H9 (cell line): ENCODE results near the gene LMF2. TPM values are rescaled to one million over a fixed set of nuclear protein-coding genes. Genes with fewer than 3 reads are reported as not detected.

Experiments
- DNase-seq: peaks from one replicate; pipeline ENCODE4 v3.0.0-alpha.2; 2017
- H2AFZ ChIP-seq: one replicate; pipeline ENCODE4 v1.6.1; 2013; ENCODE audit warnings: mild to moderate bottlenecking, low read length, control low read depth, moderate library complexity
- H2AK5ac ChIP-seq: 2 replicates; pipeline ENCODE4 v1.6.1; 2013; ENCODE audit warnings: low read length, control low read depth, mixed read lengths; ENCODE audit not compliant: insufficient read length
- H2BK120ac ChIP-seq: one replicate; pipeline ENCODE4 v1.6.1; 2013; ENCODE audit warnings: low read depth, mild to moderate bottlenecking, low read length, control low read depth, inconsistent platforms; ENCODE audit not compliant: poor library complexity, severe bottlenecking
- H2BK12ac ChIP-seq: 2 replicates; pipeline ENCODE4 v1.6.1; 2013; ENCODE audit warnings: low read length, control low read depth, mixed read lengths, low read depth; ENCODE audit not compliant: insufficient read length
- H2BK15ac ChIP-seq: 2 replicates; pipeline ENCODE4 v1.6.1; 2013; ENCODE audit warnings: low read depth, low read length, control low read depth
- H2BK20ac ChIP-seq: one replicate; pipeline ENCODE4 v1.6.1; 2013; ENCODE audit warnings: low read depth, mild to moderate bottlenecking, low read length, control low read depth, inconsistent platforms; ENCODE audit not compliant: poor library complexity, severe bottlenecking
- H2BK5ac ChIP-seq: 2 replicates; pipeline ENCODE4 v1.6.1; 2013; ENCODE audit warnings: low read length, control low read depth, mixed read lengths; ENCODE audit not compliant: insufficient read length
- H3K14ac ChIP-seq: 2 replicates; pipeline ENCODE4 v1.6.1; 2013; ENCODE audit warnings: low read length, control low read depth; ENCODE audit not compliant: insufficient read depth
- H3K18ac ChIP-seq: 2 replicates; pipeline ENCODE4 v1.6.1; 2013; ENCODE audit warnings: low read depth, mild to moderate bottlenecking, mixed read lengths, low read length, control low read depth; ENCODE audit not compliant: insufficient read length
- H3K23ac ChIP-seq: 2 replicates; pipeline ENCODE4 v1.6.1; 2013; ENCODE audit warnings: low read length, control low read depth, mixed read lengths, low read depth; ENCODE audit not compliant: insufficient read length
- H3K23me2 ChIP-seq: 2 replicates; pipeline ENCODE4 v1.6.1; 2013; ENCODE audit warnings: low read depth, mild to moderate bottlenecking, mixed read lengths, low read length, control low read depth; ENCODE audit not compliant: insufficient read length, poor library complexity, severe bottlenecking
- H3K27ac ChIP-seq: 2 replicates; pipeline ENCODE4 v1.5.1; 2013; ENCODE audit warnings: low read length, control low read depth, mixed read lengths, low read depth; ENCODE audit not compliant: insufficient read length
- H3K27me3 ChIP-seq: 2 replicates; pipeline ENCODE4 v1.6.1; 2013; ENCODE audit warnings: low read length, control low read depth, inconsistent platforms; ENCODE audit not compliant: insufficient read depth
- H3K4ac ChIP-seq: 2 replicates; pipeline ENCODE4 v1.6.1; 2013; ENCODE audit warnings: low read depth, mild to moderate bottlenecking, control low read depth, inconsistent platforms, low read length, moderate library complexity
- H3K4me1 ChIP-seq: 2 replicates; pipeline ENCODE4 v1.6.1; 2013; ENCODE audit warnings: low read length, control low read depth, inconsistent platforms; ENCODE audit not compliant: insufficient read depth
- H3K4me2 ChIP-seq: 2 replicates; pipeline ENCODE4 v1.6.1; 2013; ENCODE audit warnings: low read length, control low read depth, mixed read lengths; ENCODE audit not compliant: insufficient read length, insufficient read depth
- H3K56ac ChIP-seq: 2 replicates; pipeline ENCODE4 v1.6.1; 2013; ENCODE audit warnings: low read depth, mild to moderate bottlenecking, mixed read lengths, low read length, control low read depth; ENCODE audit not compliant: insufficient read length
- H3K79me1 ChIP-seq: 2 replicates; pipeline ENCODE4 v1.6.1; 2013; ENCODE audit warnings: low read depth, mild to moderate bottlenecking, moderate library complexity, low read length, control low read depth, inconsistent platforms; ENCODE audit not compliant: insufficient read depth, poor library complexity, severe bottlenecking
- H3K79me2 ChIP-seq: 2 replicates; pipeline ENCODE4 v1.6.1; 2013; ENCODE audit warnings: low read length, control low read depth, inconsistent platforms; ENCODE audit not compliant: insufficient read depth
- H3K9ac ChIP-seq: 2 replicates; pipeline ENCODE4 v1.6.1; 2013; ENCODE audit warnings: low read length, control low read depth, mixed read lengths; ENCODE audit not compliant: insufficient read length; ENCODE audit errors: extremely low read depth
- H3K9me3 ChIP-seq: one replicate; pipeline ENCODE4 v1.6.1; 2013; ENCODE audit warnings: low read depth, low read length, inconsistent platforms; ENCODE audit not compliant: control insufficient read depth
- H3T11ph ChIP-seq: one replicate; pipeline ENCODE4 v1.6.1; 2013; ENCODE audit warnings: mild to moderate bottlenecking, low read length, control low read depth, inconsistent platforms
- H4K20me1 ChIP-seq: one replicate; pipeline ENCODE4 v1.6.1; 2013; ENCODE audit not compliant: control insufficient read depth, insufficient read length, insufficient read depth
- H4K5ac ChIP-seq: 2 replicates; pipeline ENCODE4 v1.6.1; 2013; ENCODE audit warnings: low read depth, mild to moderate bottlenecking, mixed read lengths, low read length, control low read depth; ENCODE audit not compliant: insufficient read length
- H4K8ac ChIP-seq: replicated peaks from 2 replicates; pipeline ENCODE4 v1.6.1; 2013; ENCODE audit warnings: low read length, control low read depth, mixed read lengths, low read depth; ENCODE audit not compliant: insufficient read length
- H4K91ac ChIP-seq: 2 replicates; pipeline ENCODE4 v1.6.1; 2013; ENCODE audit warnings: low read depth, mild to moderate bottlenecking, moderate library complexity, mixed read lengths, low read length, control low read depth; ENCODE audit not compliant: insufficient read length
- H3K27ac Mint-ChIP-seq, 3 experiments: 2 replicates in 2 of 3; 3 replicates in 1 of 3; pipeline ENCODE4 v1.8.0; 2020 to 2021; ENCODE audit warnings: mixed read lengths in 3 of 3, mild to moderate bottlenecking in 1 of 3, moderate library complexity in 1 of 3
- H3K27me3 Mint-ChIP-seq: 2 replicates; pipeline ENCODE4 v1.8.0; 2021; ENCODE audit warnings: low read depth, mild to moderate bottlenecking, moderate library complexity, mixed read lengths
- H3K36me3 Mint-ChIP-seq, 3 experiments: 2 replicates in 2 of 3; 3 replicates in 1 of 3; pipeline ENCODE4 v1.8.0; 2020 to 2021; ENCODE audit warnings: low read depth in 3 of 3, mixed read lengths in 3 of 3; ENCODE audit not compliant: insufficient read depth in 1 of 3
- H3K4me1 Mint-ChIP-seq, 2 experiments: 2 replicates each; pipeline ENCODE4 v1.8.0; 2020; ENCODE audit warnings: mixed read lengths in 2 of 2
- H3K4me3 Mint-ChIP-seq, 2 experiments: 2 replicates in 1 of 2; 3 replicates in 1 of 2; pipeline ENCODE4 v1.8.0; 2020 to 2021; ENCODE audit warnings: mild to moderate bottlenecking in 2 of 2, mixed read lengths in 2 of 2, moderate library complexity in 1 of 2
- H3K9me3 Mint-ChIP-seq, 2 experiments: 2 replicates in 1 of 2; 3 replicates in 1 of 2; pipeline ENCODE4 v1.8.0; 2020; ENCODE audit warnings: mild to moderate bottlenecking in 2 of 2, mixed read lengths in 2 of 2, moderate library complexity in 1 of 2
- CTCF ChIP-seq: fragments of 200-600 bp; sonication (generic); conservative IDR thresholded peaks from 3 replicates; pipeline ENCODE4 v1.8.0; 2021; ENCODE audit warnings: antibody characterized with exemption, mild to moderate bottlenecking
- WGBS: extraction: QIAGEN DNeasy Blood & Tissue Kit; methylation state at CpG from one replicate; pipeline ENCODE4 v1.1.7; 2013; ENCODE audit warnings: missing lambda C conversion rate, low lambda C conversion rate, mixed read lengths; ENCODE audit not compliant: insufficient read length; ENCODE audit errors: extremely low coverage; 5-methylcytosine and 5-hydroxymethylcytosine counted together
- total RNA-seq: library from RNA; stranded (reverse); gene quantifications from 2 replicates; pipeline ENCODE4 v1.2.1, GENCODE V29; 2021

Gene LMF2
- total RNA-seq, 1 experiment from 2014 or later: 43.6 TPM

GRCh38 chr22:50521710-50522109 is 14.2 kb upstream of the LMF2 start:
- Histone ChIP-seq H3K14ac (no peak overlapping the region), H2BK120ac (no peak overlapping the region), H2AK5ac (no peak overlapping the region), H3K9me3 (no peaks in the 10 kb centered on the region), H3K56ac (no peak overlapping the region), H3K79me2 (no peaks in the 10 kb centered on the region), H2BK5ac (no peak overlapping the region), H3K27me3 (no peaks in the 10 kb centered on the region), H3K4me1 (peaks cover 3% of the 10 kb centered on the region; the same call in 1 of the 2 replicates), H4K5ac (no peak overlapping the region), H4K20me1 (no peaks in the 10 kb centered on the region), H3K4me2 (no peak overlapping the region), H3K23me2 (peaks cover 3% of the 10 kb centered on the region), H3K23ac (no peak overlapping the region), H3T11ph (no peak overlapping the region), H2BK20ac (no peak overlapping the region), H4K91ac (no peak overlapping the region), H3K18ac (no peak overlapping the region), H3K4ac (no peak overlapping the region), H4K8ac (no peak overlapping the region), H2BK15ac (no peak overlapping the region), H2AFZ (no peak overlapping the region), H3K27ac (no peak overlapping the region), H2BK12ac (no peak overlapping the region), H3K9ac (no peak overlapping the region), H3K79me1 (no peaks in the 10 kb centered on the region)
- H3K36me3 Mint-ChIP-seq: peaks cover 7 to 56% (median 38%) of the 10 kb centered on the region in 3 experiments; a peak in 6 of 7 replicates
- H3K27me3 Mint-ChIP-seq: peaks cover 2% of the 10 kb centered on the region; the same call in 1 of the 2 replicates
- no peak for DNase-seq
- no peak overlapping the region for H3K27ac Mint-ChIP-seq
- no peak overlapping the region for H3K4me3 Mint-ChIP-seq
- TF ChIP-seq CTCF: no peak
- no peaks in the 10 kb centered on the region for H3K9me3 Mint-ChIP-seq
- peaks cover 5 to 9% of the 10 kb centered on the region in 2 experiments for H3K4me1 Mint-ChIP-seq
- no CpG with 5 or more reads among the region's 10 CpGs for WGBS
